HEK293 (cell line): ENCODE data around the gene CRY1.

Experiments
- MEIS1 ChIP-seq: sonication (generic); formaldehyde crosslinking; IDR thresholded peaks from 2 replicates; pipeline ENCODE4 v1.8.1; 2022; ENCODE audit warnings: missing genetic modification reagents, mild to moderate bottlenecking, borderline replicate concordance
- RBAK ChIP-seq: fragments of 450-650 bp; formaldehyde crosslinking; IDR thresholded peaks from 2 replicates; pipeline ENCODE4 v1.5.1; 2016; ENCODE audit warnings: missing biosample characterization, missing genetic modification characterization
- ZNF24 ChIP-seq: fragments of 450-650 bp; formaldehyde crosslinking; IDR thresholded peaks from 2 replicates; pipeline ENCODE4 v1.5.1; 2016; ENCODE audit warnings: missing biosample characterization, missing genetic modification characterization
- ZNF544 ChIP-seq: fragments of 450-650 bp; formaldehyde crosslinking; IDR thresholded peaks from 2 replicates; pipeline ENCODE4 v1.5.0; 2017; ENCODE audit warnings: missing biosample characterization, missing genetic modification characterization
- ZNF626 ChIP-seq: fragments of 450-650 bp; sonication (Bioruptor Pico); formaldehyde crosslinking; IDR thresholded peaks from 2 replicates; pipeline ENCODE4 v1.5.1; 2018; ENCODE audit warnings: missing biosample characterization, missing genetic modification characterization, inconsistent platforms
- ZNF768 ChIP-seq: fragments of 450-650 bp; formaldehyde crosslinking; IDR thresholded peaks from 2 replicates; pipeline ENCODE4 v1.5.1; 2018; ENCODE audit warnings: missing biosample characterization, mild to moderate bottlenecking, missing genetic modification characterization
- ZSCAN16 ChIP-seq: fragments of 450-650 bp; formaldehyde crosslinking; IDR thresholded peaks from 2 replicates; pipeline ENCODE4 v1.5.1; 2016; ENCODE audit warnings: missing biosample characterization, missing genetic modification characterization
- TF ChIP-seq, protein P1 (sequence below): fragments of 450-650 bp; formaldehyde crosslinking; IDR thresholded peaks from 2 replicates; pipeline ENCODE4 v1.5.1; 2016; ENCODE audit warnings: missing biosample characterization, missing genetic modification characterization
- TF ChIP-seq, protein P2 (sequence below): fragments of 450-650 bp; formaldehyde crosslinking; IDR thresholded peaks from 2 replicates; pipeline ENCODE4 v1.5.1; 2016; ENCODE audit warnings: missing biosample characterization, missing genetic modification characterization

DNA sequence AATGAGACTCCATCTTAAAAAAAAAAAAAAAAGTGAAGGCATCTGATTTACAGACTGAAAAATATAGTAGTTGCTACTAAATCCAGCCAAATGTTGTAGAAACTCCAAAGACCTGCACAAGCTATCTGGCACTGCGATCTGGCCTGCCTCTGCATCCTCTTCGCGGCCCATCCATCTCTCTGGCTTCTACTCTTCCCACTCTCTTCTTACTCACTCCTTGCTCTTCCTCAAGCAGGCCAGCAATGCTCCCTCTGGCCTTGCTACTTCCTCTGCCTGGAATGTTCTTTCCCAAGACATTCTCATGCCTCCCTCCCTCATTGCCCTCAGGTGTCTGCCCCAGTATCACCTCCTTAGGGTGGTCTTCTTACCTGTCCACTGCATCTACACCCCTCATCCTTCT lies 9.7 kb upstream of the CRY1 start:
- TF ChIP-seq, protein P1, sequence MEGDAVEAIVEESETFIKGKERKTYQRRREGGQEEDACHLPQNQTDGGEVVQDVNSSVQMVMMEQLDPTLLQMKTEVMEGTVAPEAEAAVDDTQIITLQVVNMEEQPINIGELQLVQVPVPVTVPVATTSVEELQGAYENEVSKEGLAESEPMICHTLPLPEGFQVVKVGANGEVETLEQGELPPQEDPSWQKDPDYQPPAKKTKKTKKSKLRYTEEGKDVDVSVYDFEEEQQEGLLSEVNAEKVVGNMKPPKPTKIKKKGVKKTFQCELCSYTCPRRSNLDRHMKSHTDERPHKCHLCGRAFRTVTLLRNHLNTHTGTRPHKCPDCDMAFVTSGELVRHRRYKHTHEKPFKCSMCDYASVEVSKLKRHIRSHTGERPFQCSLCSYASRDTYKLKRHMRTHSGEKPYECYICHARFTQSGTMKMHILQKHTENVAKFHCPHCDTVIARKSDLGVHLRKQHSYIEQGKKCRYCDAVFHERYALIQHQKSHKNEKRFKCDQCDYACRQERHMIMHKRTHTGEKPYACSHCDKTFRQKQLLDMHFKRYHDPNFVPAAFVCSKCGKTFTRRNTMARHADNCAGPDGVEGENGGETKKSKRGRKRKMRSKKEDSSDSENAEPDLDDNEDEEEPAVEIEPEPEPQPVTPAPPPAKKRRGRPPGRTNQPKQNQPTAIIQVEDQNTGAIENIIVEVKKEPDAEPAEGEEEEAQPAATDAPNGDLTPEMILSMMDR (tag by site-specific recombination), result no peak
- TF ChIP-seq ZNF626 (tag by site-specific recombination) (no peak), RBAK (no peak), ZNF768 (no peak), ZNF24 (tag by site-specific recombination) (no peak), ZSCAN16 (tag by site-specific recombination) (no peak), ZNF544 (tag by site-specific recombination) (no peak), MEIS1 (CRISPR knock-in tag) (no peak)
- TF ChIP-seq, protein P2, sequence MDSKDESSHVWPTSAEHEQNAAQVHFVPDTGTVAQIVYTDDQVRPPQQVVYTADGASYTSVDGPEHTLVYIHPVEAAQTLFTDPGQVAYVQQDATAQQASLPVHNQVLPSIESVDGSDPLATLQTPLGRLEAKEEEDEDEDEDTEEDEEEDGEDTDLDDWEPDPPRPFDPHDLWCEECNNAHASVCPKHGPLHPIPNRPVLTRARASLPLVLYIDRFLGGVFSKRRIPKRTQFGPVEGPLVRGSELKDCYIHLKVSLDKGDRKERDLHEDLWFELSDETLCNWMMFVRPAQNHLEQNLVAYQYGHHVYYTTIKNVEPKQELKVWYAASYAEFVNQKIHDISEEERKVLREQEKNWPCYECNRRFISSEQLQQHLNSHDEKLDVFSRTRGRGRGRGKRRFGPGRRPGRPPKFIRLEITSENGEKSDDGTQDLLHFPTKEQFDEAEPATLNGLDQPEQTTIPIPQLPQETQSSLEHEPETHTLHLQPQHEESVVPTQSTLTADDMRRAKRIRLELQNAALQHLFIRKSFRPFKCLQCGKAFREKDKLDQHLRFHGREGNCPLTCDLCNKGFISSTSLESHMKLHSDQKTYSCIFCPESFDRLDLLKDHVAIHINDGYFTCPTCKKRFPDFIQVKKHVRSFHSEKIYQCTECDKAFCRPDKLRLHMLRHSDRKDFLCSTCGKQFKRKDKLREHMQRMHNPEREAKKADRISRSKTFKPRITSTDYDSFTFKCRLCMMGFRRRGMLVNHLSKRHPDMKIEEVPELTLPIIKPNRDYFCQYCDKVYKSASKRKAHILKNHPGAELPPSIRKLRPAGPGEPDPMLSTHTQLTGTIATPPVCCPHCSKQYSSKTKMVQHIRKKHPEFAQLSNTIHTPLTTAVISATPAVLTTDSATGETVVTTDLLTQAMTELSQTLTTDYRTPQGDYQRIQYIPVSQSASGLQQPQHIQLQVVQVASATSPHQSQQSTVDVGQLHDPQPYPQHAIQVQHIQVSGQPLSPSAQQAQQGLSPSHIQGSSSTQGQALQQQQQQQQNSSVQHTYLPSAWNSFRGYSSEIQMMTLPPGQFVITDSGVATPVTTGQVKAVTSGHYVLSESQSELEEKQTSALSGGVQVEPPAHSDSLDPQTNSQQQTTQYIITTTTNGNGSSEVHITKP (tag by site-specific recombination), result no peak
